Adrenal gland (tissue), 12 donors: ENCODE measurements around the gene HOXC11. TPM values are rescaled to one million over a fixed set of nuclear protein-coding genes. Genes with fewer than 3 reads are reported as not detected.

Experiments
- DNase-seq, 7 donors: peaks; one replicate each; pipeline ENCODE4 v3.0.0-alpha.2; 2019 to 2020
- H3K27ac ChIP-seq, 5 donors: fragments of 200-600 bp; sonication (generic) in 4 of 5; 1 replicate in 3 of 5; 2 replicates in 2 of 5; pipeline versions ENCODE4 v1.5.1 to v1.8.0; 2016 to 2020; ENCODE audit warnings: mild to moderate bottlenecking in 1 of 5
- H3K27me3 ChIP-seq: fragments of 200-600 bp; 2 replicates; pipeline ENCODE4 v1.8.0; 2021
- H3K36me3 ChIP-seq, 2 donors: fragments of 200-600 bp; replicated peaks in 1 of 2; 1 replicate in 1 of 2; 2 replicates in 1 of 2; pipeline versions ENCODE4 v1.5.1 to v1.8.0; 2018 to 2022
- H3K4me1 ChIP-seq, 2 donors: fragments of 200-600 bp; replicated peaks in 1 of 2; 1 replicate in 1 of 2; 2 replicates in 1 of 2; pipeline versions ENCODE4 v1.5.1 to v1.8.0; 2018 to 2021
- H3K4me3 ChIP-seq, 4 donors: fragments of 200-600 bp; sonication (generic) in 3 of 4; one replicate each; pipeline ENCODE4 v1.5.1; 2016 to 2018
- H3K9me3 ChIP-seq, 3 donors: fragments of 200-600 bp; sonication (generic) in 1 of 3; replicated peaks in 1 of 3; 1 replicate in 2 of 3; 2 replicates in 1 of 3; pipeline versions ENCODE4 v1.5.1 to v1.8.0; 2016 to 2021
- POLR2A ChIP-seq, 2 donors: fragments of 450-650 bp; IDR thresholded peaks; one replicate each; pipeline ENCODE4 v1.6.1; 2017; ENCODE audit warnings: antibody characterized with exemption in 2 of 2, mild to moderate bottlenecking in 2 of 2, moderate library complexity in 1 of 2
- WGBS, 4 donors: extraction: QIAGEN DNeasy Blood & Tissue Kit in 2 of 4; methylation state at CpG; one replicate each; pipeline versions ENCODE4 v1.1.5 to v1.1.7; 2013 to 2017; 5-methylcytosine and 5-hydroxymethylcytosine counted together
- intact Hi-C, 2 donors: fragments of 100-400 bp; cut with DNase I; formaldehyde crosslinking; loops; one replicate each; pipeline versions ENCODE4 v1.14.1 to v1.15.0; 2022 to 2023
- polyA plus RNA-seq, 3 donors: library from polyadenylated mRNA; stranded (reverse); fragments of 200-250 nt in 2 of 3; fragments of 350-450 nt in 1 of 3; fragmentation: Illumina TruSeq in 1 of 3; extraction: RNeasy Lipid Tissue Mini Kit (QIAGEN cat#74804) in 1 of 3; gene quantifications; one replicate each; pipeline ENCODE4 v1.2.3, GENCODE V29; 2013 to 2014
- total RNA-seq, 9 donors: library from RNA; depleted of rRNA in 4 of 9; stranded (reverse); fragments of >200 nt in 4 of 9; fragments of 120-200 nt in 1 of 9; fragmentation: NEBNext Ultra II Directional in 1 of 9; extraction: Animal tissue kit (Norgen Biotek cat#: 25700) in 1 of 9; gene quantifications; one replicate each; pipeline versions ENCODE4 v1.1.0 to v1.2.4, GENCODE V29; 2013 to 2023
- TF ChIP-seq, protein P1 (sequence below), 6 experiments: fragments of 450-650 bp in 4 of 6; fragments of 200-600 bp in 2 of 6; sonication (generic) in 1 of 6; IDR thresholded peaks; 1 replicate in 5 of 6; 2 replicates in 1 of 6; pipeline versions ENCODE4 v1.5.1 to v1.8.0; 2016 to 2021; ENCODE audit warnings: antibody characterized with exemption in 6 of 6, mild to moderate bottlenecking in 2 of 6, moderate library complexity in 1 of 6
- donor health status: healthy with polysubstance abuse.
- donor health status: Bipolar disorder and iron deficiency.
- donor health status: DM: yes; HTN: yes; CAD: no.
- donor health status: DM: no; HTN: no; CAD: no.
- donor health status: DM: no; HTN: no; CAD: no.
- donor health status: DM: yes; HTN: yes; CAD: no.

Gene HOXC11
- total and polyA plus RNA-seq, 12 donors = not detected

DNA sequence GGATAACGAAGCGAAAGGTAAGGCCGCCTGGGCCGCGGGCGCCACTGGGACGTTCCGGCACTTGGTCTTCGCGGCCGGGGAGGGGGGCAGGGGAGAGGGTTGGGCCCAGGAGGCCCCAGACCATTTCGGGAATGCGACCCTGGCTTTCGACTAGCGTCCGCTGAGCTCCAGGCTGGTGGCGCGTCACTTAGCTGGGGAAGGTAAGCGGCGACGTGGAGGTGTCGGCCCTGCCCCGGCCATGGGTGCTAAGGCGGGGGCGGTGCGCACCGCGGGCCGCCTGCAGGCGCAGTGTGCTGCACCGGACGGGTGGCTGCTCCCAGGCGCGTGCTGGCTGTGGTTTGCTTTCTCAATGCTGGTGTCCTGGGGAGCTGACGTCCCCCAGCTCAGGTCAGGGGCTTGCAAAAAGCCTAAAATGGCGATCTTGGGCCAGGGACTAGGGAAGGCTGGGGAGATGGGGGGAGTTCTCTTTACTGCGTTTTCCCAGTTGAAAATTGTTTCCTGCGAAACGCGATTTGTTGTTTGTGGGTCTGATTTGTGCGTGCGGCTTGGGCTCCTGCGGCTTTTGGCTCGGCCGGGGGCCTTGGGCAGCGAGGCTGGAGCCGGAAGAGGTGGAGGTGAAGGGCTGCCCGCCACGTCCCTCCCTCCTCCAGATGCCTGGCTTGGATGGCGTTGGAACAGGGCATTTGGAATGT lies 13.2 kb downstream of the HOXC11 start:
- Histone ChIP-seq H3K4me3 (peak overlapping the region in 1 of 4 donors; percentile 48), H3K27ac (peak overlapping the region in 1 of 5 donors; percentile 11), H3K4me1 (peaks cover 4 to 13% of the 10 kb centered on the region in 2 donors), H3K27me3 (peaks cover 87% of the 10 kb centered on the region), H3K9me3 (no peaks in the 10 kb centered on the region), H3K36me3 (no peaks in the 10 kb centered on the region)
- intact Hi-C loops = no loop called here
- TF ChIP-seq, protein P1, sequence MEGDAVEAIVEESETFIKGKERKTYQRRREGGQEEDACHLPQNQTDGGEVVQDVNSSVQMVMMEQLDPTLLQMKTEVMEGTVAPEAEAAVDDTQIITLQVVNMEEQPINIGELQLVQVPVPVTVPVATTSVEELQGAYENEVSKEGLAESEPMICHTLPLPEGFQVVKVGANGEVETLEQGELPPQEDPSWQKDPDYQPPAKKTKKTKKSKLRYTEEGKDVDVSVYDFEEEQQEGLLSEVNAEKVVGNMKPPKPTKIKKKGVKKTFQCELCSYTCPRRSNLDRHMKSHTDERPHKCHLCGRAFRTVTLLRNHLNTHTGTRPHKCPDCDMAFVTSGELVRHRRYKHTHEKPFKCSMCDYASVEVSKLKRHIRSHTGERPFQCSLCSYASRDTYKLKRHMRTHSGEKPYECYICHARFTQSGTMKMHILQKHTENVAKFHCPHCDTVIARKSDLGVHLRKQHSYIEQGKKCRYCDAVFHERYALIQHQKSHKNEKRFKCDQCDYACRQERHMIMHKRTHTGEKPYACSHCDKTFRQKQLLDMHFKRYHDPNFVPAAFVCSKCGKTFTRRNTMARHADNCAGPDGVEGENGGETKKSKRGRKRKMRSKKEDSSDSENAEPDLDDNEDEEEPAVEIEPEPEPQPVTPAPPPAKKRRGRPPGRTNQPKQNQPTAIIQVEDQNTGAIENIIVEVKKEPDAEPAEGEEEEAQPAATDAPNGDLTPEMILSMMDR (IDR thresholded peaks at IDR 0.05) = no peak
- no peak for TF ChIP-seq POLR2A (IDR thresholded peaks at IDR 0.05)
- DNase-seq = no peak
- 10 to 12% (median 11%) methylated on average over 22 to 50 of the region's 50 CpGs for WGBS, 4 donors

DNA sequence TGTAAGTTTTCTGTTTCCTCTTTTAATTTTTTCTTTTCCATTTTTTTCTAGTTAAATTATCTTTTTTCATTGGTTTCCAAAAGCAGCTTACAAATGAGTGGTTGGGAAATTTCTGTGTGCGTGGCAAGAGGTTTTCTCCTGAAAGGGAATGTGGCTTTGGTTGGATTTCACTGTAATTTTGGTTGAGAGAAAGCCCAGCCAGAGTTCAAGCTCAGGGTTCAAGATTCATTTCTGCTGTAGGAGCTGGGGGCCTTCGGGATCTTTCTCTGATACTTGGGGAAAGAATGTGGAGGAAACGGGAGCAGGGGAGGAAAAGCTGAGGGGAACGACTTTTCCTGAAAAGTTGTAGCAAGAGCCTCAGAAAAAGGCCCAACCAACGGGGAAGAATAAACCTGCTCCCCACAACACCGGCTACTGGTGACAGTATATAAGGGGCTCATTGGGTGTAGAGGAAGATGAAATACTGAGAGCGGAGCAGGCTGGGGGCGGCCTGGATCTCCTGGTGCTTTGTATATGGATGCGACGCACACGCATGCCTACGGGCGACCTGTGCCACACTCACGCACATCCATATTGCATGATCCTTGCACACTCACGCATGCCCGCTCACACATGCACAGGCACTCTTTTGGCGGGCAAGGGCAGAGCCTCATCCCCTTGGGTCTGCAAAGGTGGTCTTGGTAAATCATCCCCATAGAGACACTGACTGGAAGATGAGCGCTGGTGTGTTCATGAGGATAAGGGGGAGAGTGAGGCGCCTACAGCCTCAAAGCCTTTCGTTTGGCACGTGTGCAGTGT lies 14.0 kb downstream of the HOXC11 start:
- H3K4me1 ChIP-seq = peaks cover 4 to 13% of the 10 kb centered on the region in 2 donors
- H3K27ac ChIP-seq = no peak overlapping the region
- no peak for DNase-seq
- H3K4me3 ChIP-seq = no peak overlapping the region
- no peaks in the 10 kb centered on the region for H3K36me3 ChIP-seq
- intact Hi-C loops = no loop called here
- TF ChIP-seq POLR2A (IDR thresholded peaks at IDR 0.05) = no peak
- TF ChIP-seq, protein P1 (IDR thresholded peaks at IDR 0.05) = no peak
- 35 to 50% (median 39%) methylated on average over 12 to 21 of the region's 21 CpGs for WGBS, 4 donors
- no peaks in the 10 kb centered on the region for H3K9me3 ChIP-seq
- peaks cover 87% of the 10 kb centered on the region for H3K27me3 ChIP-seq

DNA sequence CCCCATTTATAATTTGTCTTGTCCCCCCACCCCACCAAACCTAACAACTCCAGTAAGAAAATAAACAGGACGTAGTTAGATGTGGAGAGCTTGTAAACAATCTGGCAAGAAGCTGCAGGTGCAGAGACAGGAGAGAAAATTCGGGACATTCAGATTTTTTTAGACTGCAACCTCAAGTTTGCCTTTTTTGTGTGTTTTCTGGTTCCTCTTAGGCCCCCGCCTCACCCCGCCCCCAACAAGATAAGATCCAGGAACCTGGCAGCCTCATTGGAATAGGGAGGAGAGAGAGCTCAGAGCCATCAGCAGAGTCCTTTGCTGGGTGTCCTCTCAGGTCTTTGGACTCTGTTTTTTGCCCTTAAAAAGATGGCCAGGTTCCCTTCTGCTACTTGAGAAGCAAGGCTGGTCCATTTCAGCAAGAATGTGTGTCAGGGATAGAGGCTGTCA lies 14.9 kb downstream of the HOXC11 start:
- Histone ChIP-seq H3K4me3 (no peak overlapping the region), H3K27me3 (peaks cover 87% of the 10 kb centered on the region), H3K36me3 (no peaks in the 10 kb centered on the region), H3K27ac (no peak overlapping the region), H3K9me3 (no peaks in the 10 kb centered on the region), H3K4me1 (peaks cover 4 to 13% of the 10 kb centered on the region in 2 donors)
- 24 to 41% (median 28%) methylated on average over 4 of the region's 4 CpGs for WGBS, 4 donors
- TF ChIP-seq, protein P1 (IDR thresholded peaks at IDR 0.05) = no peak
- TF ChIP-seq POLR2A (IDR thresholded peaks at IDR 0.05) = no peak
- no peak for DNase-seq
- intact Hi-C loops = no loop called here

DNA sequence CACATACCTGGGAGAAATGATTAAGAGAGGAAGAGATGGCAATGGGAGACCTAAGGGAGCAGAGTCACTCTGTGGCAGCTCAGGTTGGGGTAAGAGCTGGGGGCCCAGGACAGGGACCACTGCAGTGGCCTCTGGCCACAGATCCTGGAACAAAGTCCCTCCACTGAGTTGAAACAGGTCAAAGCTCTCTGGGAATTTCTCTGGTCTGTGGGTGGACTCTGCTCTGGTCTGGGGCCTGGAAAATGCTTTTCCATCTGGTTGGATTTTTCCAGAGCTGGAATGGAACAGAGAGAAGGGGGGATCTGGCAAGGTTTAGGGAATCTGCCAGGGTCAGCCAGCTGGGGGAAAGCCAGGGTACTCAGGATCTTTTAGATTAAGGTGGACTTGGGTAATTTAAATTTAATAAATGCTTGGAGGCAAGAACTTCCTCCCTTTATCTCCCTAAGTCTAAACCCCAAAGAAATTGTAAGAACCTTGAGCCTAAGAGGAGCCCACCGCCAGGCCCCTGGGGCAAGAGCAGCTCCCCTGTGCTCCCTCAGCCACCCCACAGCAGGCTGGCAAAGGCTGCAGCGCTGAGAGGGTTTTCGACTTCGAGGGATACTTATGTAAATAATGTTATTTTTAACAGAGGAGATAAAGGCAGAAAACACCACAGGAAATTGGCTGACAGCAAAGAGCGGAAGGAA lies 15.8 kb downstream of the HOXC11 start:
- Histone ChIP-seq H3K4me3 (no peak overlapping the region), H3K27me3 (peaks cover 87% of the 10 kb centered on the region), H3K36me3 (no peaks in the 10 kb centered on the region), H3K9me3 (no peaks in the 10 kb centered on the region), H3K27ac (no peak overlapping the region), H3K4me1 (peaks cover 4 to 13% of the 10 kb centered on the region in 2 donors)
- TF ChIP-seq, protein P1 (IDR thresholded peaks at IDR 0.05) = no peak
- no peak for TF ChIP-seq POLR2A (IDR thresholded peaks at IDR 0.05)
- intact Hi-C loops = no loop called here
- 25 to 34% (median 26%) methylated on average over 5 of the region's 5 CpGs for WGBS, 4 donors
- DNase-seq = no peak
